HepG2 (cell line): Measurements from ENCODE around the gene TPBGL. TPM values are rescaled to one million over a fixed set of nuclear protein-coding genes. Genes with fewer than 3 reads are reported as not detected.

Experiments
- ATAC-seq: fragments of 200-7000 bp; cut with Tn5 transposase; 3 replicates; pipeline ENCODE4 v1.9.1; 2020; ENCODE audit warnings: mild to moderate bottlenecking, moderate library complexity
- BruUV-seq: library from RNA; stranded (reverse); fragments of 400-500 nt; replicated peaks from 2 replicates; lab custom pipeline; 2021; lab: Mats Ljungman, UMichigan
- CTCF ChIA-PET: fragments of 300-600 bp; formaldehyde crosslinking; extraction: SDS; loops from one replicate; lab custom pipeline; 2021; ENCODE audit warnings: low total read pairs, inconsistent platforms, low intra/inter-chr PET ratio; lab: Yijun Ruan, JAX
- POLR2A ChIA-PET: fragments of 350-600 bp; sonication (Branson Sonifier 250); formaldehyde crosslinking; loops from one replicate; lab custom pipeline; 2020; ENCODE audit warnings: antibody characterized with exemption, inconsistent platforms; lab: Yijun Ruan, JAX
- DNase-seq: peaks from one replicate; pipeline ENCODE4 v3.0.0-alpha.2; 2015; ENCODE audit warnings: low spot score
- FAIRE-seq: peaks from 3 replicates; lab custom pipeline; 2011; peaks lifted over from hg19 to GRCh38; lab: Jason Lieb, UNC
- H2AFZ ChIP-seq: one replicate; pipeline ENCODE4 v1.6.1; 2011; ENCODE audit warnings: low read length, inconsistent platforms
- H3K27ac ChIP-seq: fragments of 300-600 bp; 3 replicates; pipeline ENCODE4 v1.8.0; 2011; ENCODE audit warnings: mixed run types, mild to moderate bottlenecking, mixed read lengths, low read length, inconsistent platforms; ENCODE audit not compliant: insufficient read depth; ENCODE audit errors: extremely low read length
- H3K27me3 ChIP-seq, 2 experiments: fragments of 200-600 bp in 1 of 2; 2 replicates in 1 of 2; 3 replicates in 1 of 2; pipeline versions ENCODE4 v1.6.0 to v1.8.0; 2011; ENCODE audit warnings: low read length in 2 of 2, mild to moderate bottlenecking in 2 of 2, moderate library complexity in 2 of 2, inconsistent platforms in 1 of 2; ENCODE audit not compliant: insufficient read depth in 2 of 2, control insufficient read depth in 1 of 2
- H3K36me3 ChIP-seq, 2 experiments: fragments of 200-600 bp in 1 of 2; replicated peaks in 1 of 2; 2 replicates in 1 of 2; 3 replicates in 1 of 2; pipeline versions ENCODE4 v1.5.1 to v1.8.0; 2011; ENCODE audit warnings: low read length in 2 of 2, inconsistent platforms in 1 of 2; ENCODE audit not compliant: insufficient read depth in 2 of 2, control insufficient read depth in 1 of 2
- H3K4me1 ChIP-seq: 2 replicates; pipeline ENCODE4 v1.5.1; 2012; ENCODE audit warnings: low read length, inconsistent platforms; ENCODE audit not compliant: insufficient read depth
- H3K4me2 ChIP-seq: 2 replicates; pipeline ENCODE4 v1.6.0; 2011; ENCODE audit warnings: low read depth, low read length, inconsistent platforms
- H3K4me3 ChIP-seq, 3 experiments: fragments of 200-600 bp in 1 of 3; sonication (generic), shearing (Covaris generic) in 1 of 3; replicated peaks in 1 of 3; 2 replicates each; pipeline ENCODE4 v1.5.1; 2011 to 2016; ENCODE audit warnings: low read length in 3 of 3, inconsistent platforms in 2 of 3, low read depth in 2 of 3, mild to moderate bottlenecking in 2 of 3, control low read depth in 1 of 3, mixed read lengths in 1 of 3; ENCODE audit not compliant: insufficient read depth in 1 of 3
- H3K79me2 ChIP-seq: one replicate; pipeline ENCODE4 v1.6.1; 2011; ENCODE audit warnings: low read length, inconsistent platforms; ENCODE audit not compliant: insufficient read depth
- H3K9ac ChIP-seq: 2 replicates; pipeline ENCODE4 v1.6.0; 2011; ENCODE audit warnings: mild to moderate bottlenecking, low read depth, low read length, inconsistent platforms; ENCODE audit not compliant: insufficient read depth
- H3K9me3 ChIP-seq: 2 replicates; pipeline ENCODE4 v1.5.1; 2012; ENCODE audit warnings: mild to moderate bottlenecking, low read length
- H4K20me1 ChIP-seq: 2 replicates; pipeline ENCODE4 v1.6.0; 2011; ENCODE audit warnings: inconsistent platforms, mild to moderate bottlenecking, low read length, moderate library complexity; ENCODE audit not compliant: insufficient read depth
- ARNT ChIP-seq: fragments of 450-650 bp; IDR thresholded peaks from 2 replicates; pipeline ENCODE4 v1.6.1; 2017
- FOXA1 ChIP-seq, 2 experiments: fragments of 450-650 bp in 1 of 2; sonication (generic) in 1 of 2; formaldehyde crosslinking in 1 of 2; IDR thresholded peaks; 2 replicates each; pipeline versions ENCODE4 v1.4.0 to v1.6.1; 2016 to 2020; ENCODE audit warnings: missing genetic modification reagents in 1 of 2
- RFX1 ChIP-seq: fragments of 450-650 bp; IDR thresholded peaks from 2 replicates; pipeline ENCODE4 v1.6.1; 2017
- RFX3 ChIP-seq: IDR thresholded peaks from 2 replicates; pipeline ENCODE4 v1.6.1; 2016; ENCODE audit warnings: missing biosample characterization, missing genetic modification reagents
- STAT6 ChIP-seq: sonication (generic); formaldehyde crosslinking; IDR thresholded peaks from 2 replicates; pipeline ENCODE4 v1.4.0; 2020; ENCODE audit warnings: missing genetic modification reagents, mild to moderate bottlenecking, borderline replicate concordance
- ZFX ChIP-seq: sonication (generic); formaldehyde crosslinking; IDR thresholded peaks from 2 replicates; pipeline ENCODE4 v1.4.0; 2020; ENCODE audit warnings: mild to moderate bottlenecking, low read depth, missing genetic modification reagents, moderate library complexity
- ZNF687 ChIP-seq: sonication (generic); formaldehyde crosslinking; IDR thresholded peaks from 2 replicates; pipeline ENCODE4 v1.5.1; 2020; ENCODE audit warnings: mild to moderate bottlenecking, missing genetic modification reagents, moderate library complexity
- ZNF883 ChIP-seq: sonication (generic); formaldehyde crosslinking; IDR thresholded peaks from 2 replicates; pipeline ENCODE4 v1.5.1; 2020; ENCODE audit warnings: mild to moderate bottlenecking, missing genetic modification reagents; ENCODE audit errors: not compliant biosample characterization
- WGBS: methylation state at CpG from one replicate; pipeline ENCODE4 v1.1.6; 2017; ENCODE audit warnings: low lambda C conversion rate; 5-methylcytosine and 5-hydroxymethylcytosine counted together
- in situ Hi-C: cut with HindIII; loops from 2 replicates; pipeline ENCODE4 v1.10.0; 2017; ENCODE audit warnings: low pct_unique_long_range_greater_than_20kb; ENCODE audit not compliant: extremely low pct_ligation_motif_present
- intact Hi-C: fragments of 100-400 bp; cut with micrococcal nuclease; formaldehyde crosslinking; loops from one replicate; pipeline ENCODE4 v1.10.0; 2022; ENCODE audit not compliant: unreplicated experiment
- polyA plus RNA-seq, 8 experiments: library from polyadenylated mRNA; depleted of rRNA in 3 of 8; stranded (reverse) in 7 of 8; unstranded in 1 of 8; fragments of >200 nt; fragmentation: Illumina TruSeq in 4 of 8; extraction: Trizol in 4 of 8; gene quantifications; 2 replicates each; pipeline versions ENCODE4 v1.2.1 to v1.2.3, GENCODE V29; 2011 to 2016; ENCODE audit warnings: low read depth in 4 of 8, missing spikeins in 1 of 8, mixed read lengths in 1 of 8; ENCODE audit not compliant: insufficient read depth in 1 of 8
- total RNA-seq, 5 experiments: library from RNA; depleted of rRNA; stranded (reverse); fragments of >200 nt; fragmentation: Illumina TruSeq; extraction: Trizol; gene quantifications; 2 replicates each; pipeline ENCODE4 v1.2.3, GENCODE V29; 2016; ENCODE audit warnings: low read depth in 1 of 5
- TF ChIP-seq, protein P1 (sequence below): sonication (generic); formaldehyde crosslinking; IDR thresholded peaks from 2 replicates; pipeline ENCODE4 v1.4.0; 2020; ENCODE audit warnings: missing genetic modification reagents

TPBGL gene
- total and polyA plus RNA-seq, 2 of the 13 experiments (the other 11 are each of a cell fraction or from before 2014, with no cell fraction given): not detected

- ChIA-PET CTCF (no interaction called here), POLR2A (interaction anchor here (1.5 to 2.8 kb wide), 3 partner anchors 13 to 27 kb away, joined by 6 to 12 read pairs (median 9); no protein-coding TSS in a partner anchor)
- ATAC-seq (peak; percentile 73), DNase-seq (no peak), FAIRE-seq (no peak)
- H3K27ac ChIP-seq: peak overlapping the region; percentile 63
- no peak overlapping the region for H3K4me3 ChIP-seq
- peak overlapping the region; percentile 41 for H3K9ac ChIP-seq
- H3K4me1 ChIP-seq: peaks cover 26% of the 10 kb centered on the region
- no peaks in the 10 kb centered on the region for H3K79me2 ChIP-seq
- H2AFZ ChIP-seq: no peak overlapping the region
- intact Hi-C loops: loop anchor here (5.0 kb wide), 1 partner anchor 1501 kb away; no protein-coding TSS in a partner anchor
- H3K36me3 ChIP-seq: peaks cover 8 to 16% of the 10 kb centered on the region in 2 experiments; a peak in 3 of 5 replicates
- no peaks in the 10 kb centered on the region for H4K20me1 ChIP-seq
- BruUV-seq: no TSS peak
- H3K27me3 ChIP-seq: no peaks in the 10 kb centered on the region
- H3K9me3 ChIP-seq: no peaks in the 10 kb centered on the region
- in situ Hi-C loops: no loop called here
- TF ChIP-seq, protein P1, sequence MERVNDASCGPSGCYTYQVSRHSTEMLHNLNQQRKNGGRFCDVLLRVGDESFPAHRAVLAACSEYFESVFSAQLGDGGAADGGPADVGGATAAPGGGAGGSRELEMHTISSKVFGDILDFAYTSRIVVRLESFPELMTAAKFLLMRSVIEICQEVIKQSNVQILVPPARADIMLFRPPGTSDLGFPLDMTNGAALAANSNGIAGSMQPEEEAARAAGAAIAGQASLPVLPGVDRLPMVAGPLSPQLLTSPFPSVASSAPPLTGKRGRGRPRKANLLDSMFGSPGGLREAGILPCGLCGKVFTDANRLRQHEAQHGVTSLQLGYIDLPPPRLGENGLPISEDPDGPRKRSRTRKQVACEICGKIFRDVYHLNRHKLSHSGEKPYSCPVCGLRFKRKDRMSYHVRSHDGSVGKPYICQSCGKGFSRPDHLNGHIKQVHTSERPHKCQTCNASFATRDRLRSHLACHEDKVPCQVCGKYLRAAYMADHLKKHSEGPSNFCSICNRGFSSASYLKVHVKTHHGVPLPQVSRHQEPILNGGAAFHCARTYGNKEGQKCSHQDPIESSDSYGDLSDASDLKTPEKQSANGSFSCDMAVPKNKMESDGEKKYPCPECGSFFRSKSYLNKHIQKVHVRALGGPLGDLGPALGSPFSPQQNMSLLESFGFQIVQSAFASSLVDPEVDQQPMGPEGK (CRISPR knock-in tag): peak; percentile 23; the same call in 1 of the 2 replicates
- no peak for TF ChIP-seq ARNT
- peak; percentile 20; the same call in 1 of the 2 replicates for TF ChIP-seq RFX1
- TF ChIP-seq ZFX (CRISPR knock-in tag): 0 out of 2 replicates have a peak, but pooled peaks have one; percentile 1
- peak; percentile 38 for TF ChIP-seq ZNF883 (CRISPR knock-in tag)
- peak; percentile 40; the same call in 1 of the 2 replicates for TF ChIP-seq RFX3 (CRISPR knock-in tag)
- TF ChIP-seq STAT6 (CRISPR knock-in tag): no peak
- TF ChIP-seq FOXA1 (IDR thresholded peaks at IDR 0.05): no peak
- no peak for TF ChIP-seq FOXA1 (CRISPR knock-in tag; IDR thresholded peaks at IDR 0.05)
- TF ChIP-seq ZNF687: 0 out of 2 replicates have a peak, but pooled peaks have one; percentile 10
- H3K4me2 ChIP-seq: no peak overlapping the region; the same call in 1 of the 2 replicates
- 57% methylated on average over 2 of the region's 3 CpGs for WGBS
Observed at GRCh38 chr11:75191330-75191717, 49.2 kb upstream of the TPBGL start.
